B cell (primary cell): Measurements from ENCODE around the gene SLC4A1. TPM values are rescaled to one million over a fixed set of nuclear protein-coding genes. Genes with fewer than 3 reads are reported as not detected.

Experiments
- ATAC-seq: fragments of 200-7000 bp; cut with Tn5 transposase; one replicate; pipeline ENCODE4 v1.10.0; 2021; ENCODE audit warnings: low read depth, mild to moderate bottlenecking, moderate number of reproducible peaks, moderate library complexity
- CTCF ChIA-PET: fragments of 350-600 bp; sonication (Branson Sonifier 250); formaldehyde crosslinking; loops from one replicate; lab custom pipeline; 2021; ENCODE audit warnings: antibody characterized with exemption, inconsistent platforms; lab: Charles Lee
- POLR2A ChIA-PET: fragments of 350-600 bp; sonication (Branson Sonifier 250); formaldehyde crosslinking; loops from one replicate; lab custom pipeline; 2021; ENCODE audit warnings: antibody characterized with exemption; lab: Charles Lee
- DNase-seq: peaks from one replicate; pipeline ENCODE4 v3.0.0; 2013
- H2AFZ ChIP-seq: 2 replicates; pipeline ENCODE4 v1.6.1; 2012; ENCODE audit warnings: mild to moderate bottlenecking, low read depth, low read length; ENCODE audit not compliant: insufficient read depth, poor library complexity, severe bottlenecking
- H3K27ac ChIP-seq, 2 donors: 1 replicate in 1 of 2; 2 replicates in 1 of 2; pipeline ENCODE4 v1.5.1; 2012 to 2013; ENCODE audit warnings: low read length in 2 of 2, mild to moderate bottlenecking in 2 of 2, moderate library complexity in 1 of 2
- H3K27me3 ChIP-seq, 4 experiments: fragments of 200-600 bp in 1 of 4; sonication (generic) in 1 of 4; replicated peaks in 1 of 4; 1 replicate in 2 of 4; 2 replicates in 2 of 4; pipeline versions ENCODE4 v1.6.1 to v1.7.0; 2013 to 2016; ENCODE audit warnings: low read length in 3 of 4, mild to moderate bottlenecking in 2 of 4, mixed read lengths in 1 of 4, moderate library complexity in 1 of 4; ENCODE audit not compliant: insufficient read depth in 4 of 4, control insufficient read depth in 3 of 4; ENCODE audit errors: control extremely low read depth in 1 of 4
- H3K36me3 ChIP-seq, 2 experiments: replicated peaks in 1 of 2; 1 replicate in 1 of 2; 2 replicates in 1 of 2; pipeline versions ENCODE4 v1.6.1 to v1.7.1; 2013; ENCODE audit warnings: low read length in 1 of 2; ENCODE audit not compliant: insufficient read depth in 2 of 2, control insufficient read depth in 1 of 2; ENCODE audit errors: control extremely low read depth in 1 of 2, extremely low read depth in 1 of 2
- H3K4me1 ChIP-seq, 2 donors: fragments of 200-600 bp in 1 of 2; sonication (generic) in 1 of 2; 1 replicate in 1 of 2; 2 replicates in 1 of 2; pipeline versions ENCODE4 v1.5.1 to v1.6.1; 2013 to 2017; ENCODE audit warnings: low read length in 2 of 2; ENCODE audit not compliant: control insufficient read depth in 2 of 2, insufficient read depth in 2 of 2
- H3K4me2 ChIP-seq: replicated peaks from 2 replicates; pipeline ENCODE3; 2012; ENCODE audit warnings: mild to moderate bottlenecking, low read depth, low read length; ENCODE audit not compliant: poor library complexity, severe bottlenecking
- H3K4me3 ChIP-seq, 5 experiments: fragments of 200-600 bp in 1 of 5; sonication (generic) in 1 of 5; 1 replicate in 3 of 5; 2 replicates in 2 of 5; pipeline versions ENCODE4 v1.5.1 to v1.7.0; 2011 to 2016; ENCODE audit warnings: low read length in 4 of 5, mild to moderate bottlenecking in 4 of 5, low read depth in 2 of 5, control low read depth in 1 of 5, moderate library complexity in 1 of 5; ENCODE audit not compliant: insufficient read depth in 1 of 5; ENCODE audit errors: control extremely low read depth in 1 of 5, extremely low read depth in 1 of 5
- H3K79me2 ChIP-seq: fragments of 200-600 bp; sonication (generic); one replicate; pipeline ENCODE4 v1.6.0; 2016; ENCODE audit warnings: low read length; ENCODE audit not compliant: control insufficient read depth, insufficient read depth
- H3K9ac ChIP-seq: fragments of 200-600 bp; sonication (generic); 2 replicates; pipeline ENCODE4 v1.6.1; 2017; ENCODE audit warnings: mild to moderate bottlenecking, low read length, moderate library complexity
- H3K9me3 ChIP-seq, 3 donors: one replicate each; pipeline versions ENCODE4 v1.6.1 to v1.7.1; 2013; ENCODE audit warnings: low read length in 2 of 3; ENCODE audit not compliant: control insufficient read depth in 2 of 3, insufficient read depth in 1 of 3; ENCODE audit errors: control extremely low read depth in 1 of 3
- H4K20me1 ChIP-seq: 2 replicates; pipeline ENCODE4 v1.6.0; 2012; ENCODE audit warnings: mild to moderate bottlenecking, low read length; ENCODE audit not compliant: insufficient read depth, control insufficient read depth, poor library complexity, severe bottlenecking
- H3K27ac Mint-ChIP-seq: one replicate; pipeline ENCODE4 v1.8.0; 2021; ENCODE audit warnings: mixed read lengths
- H3K27me3 Mint-ChIP-seq: one replicate; pipeline ENCODE4 v1.8.0; 2021; ENCODE audit warnings: mixed read lengths
- H3K4me1 Mint-ChIP-seq: one replicate; pipeline ENCODE4 v1.8.0; 2021; ENCODE audit warnings: mixed read lengths
- H3K4me3 Mint-ChIP-seq: one replicate; pipeline ENCODE4 v1.8.0; 2021; ENCODE audit warnings: mixed read lengths
- H3K9me3 Mint-ChIP-seq: one replicate; pipeline ENCODE4 v1.8.0; 2022; ENCODE audit warnings: mixed read lengths; ENCODE audit not compliant: insufficient read depth
- CTCF ChIP-seq: fragments of 200-600 bp; IDR thresholded peaks from one replicate; pipeline ENCODE4 v1.8.0; 2022; ENCODE audit warnings: antibody characterized with exemption, mild to moderate bottlenecking
- EZH2 ChIP-seq: IDR thresholded peaks from 2 replicates; pipeline ENCODE4 v1.6.1; 2012; ENCODE audit warnings: borderline replicate concordance, low read depth, mild to moderate bottlenecking, moderate library complexity, low read length; ENCODE audit not compliant: insufficient read depth, poor library complexity, severe bottlenecking
- WGBS: methylation state at CpG from one replicate; pipeline ENCODE4 v1.1.5; 2013; ENCODE audit warnings: missing lambda C conversion rate; ENCODE audit not compliant: insufficient coverage; 5-methylcytosine and 5-hydroxymethylcytosine counted together
- intact Hi-C: fragments of 100-400 bp; cut with micrococcal nuclease; formaldehyde crosslinking; loops from one replicate; pipeline ENCODE4 v1.10.0; 2022
- polyA plus RNA-seq: library from polyadenylated mRNA; depleted of rRNA; stranded (reverse); fragments of >200 nt; gene quantifications from 2 replicates; pipeline ENCODE4 v1.2.3, GENCODE V29; 2012
- total RNA-seq, 2 donors: library from RNA; stranded (reverse); fragments of 120-200 nt in 1 of 2; gene quantifications; 1 replicate in 1 of 2; 2 replicates in 1 of 2; pipeline versions ENCODE4 v1.2.3 to v1.2.4, GENCODE V29; 2013 to 2022

SLC4A1 gene
- total and polyA plus RNA-seq, 2 donors (not counting 1 experiment from before 2014, with no cell fraction given): 0.22 TPM; not detected in 1

DNA sequence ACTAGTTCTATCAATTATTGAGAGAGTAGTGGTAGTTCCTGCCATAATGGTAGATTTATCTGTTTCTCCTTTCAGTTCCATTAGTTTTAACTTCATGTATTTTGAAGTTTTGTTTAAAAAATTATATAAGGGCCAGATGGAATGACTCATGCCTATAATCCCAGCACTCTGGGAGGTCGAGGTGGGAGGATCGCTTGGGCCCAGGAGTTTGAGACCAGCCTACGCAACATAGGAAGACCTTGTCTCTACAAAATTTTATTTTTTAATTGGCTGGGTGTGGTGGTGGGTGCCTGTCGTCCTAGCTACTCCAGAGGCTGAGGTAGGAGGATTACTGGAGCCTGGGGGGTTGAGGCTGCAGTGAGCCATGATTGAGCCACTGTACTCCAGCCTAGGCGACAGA is 34.4 kb downstream of the SLC4A1 start:
- ATAC-seq (no peak), DNase-seq (no peak)
- POLR2A ChIA-PET: no interaction called here
- H3K27ac ChIP-seq: no peak overlapping the region
- no peaks in the 10 kb centered on the region for H3K9me3 ChIP-seq
- no peaks in the 10 kb centered on the region for H4K20me1 ChIP-seq
- no peaks in the 10 kb centered on the region for H3K4me1 Mint-ChIP-seq
- no peak overlapping the region for H2AFZ ChIP-seq
- no CpG with 5 or more reads among the region's 5 CpGs for WGBS
- H3K36me3 ChIP-seq: no peaks in the 10 kb centered on the region
- H3K4me3 ChIP-seq: no peak overlapping the region
- H3K27ac Mint-ChIP-seq: no peak overlapping the region
- peaks cover 11% of the 10 kb centered on the region for H3K27me3 Mint-ChIP-seq
- H3K27me3 ChIP-seq: no peaks in the 10 kb centered on the region
- no peak overlapping the region for H3K9ac ChIP-seq
- no peaks in the 10 kb centered on the region for H3K79me2 ChIP-seq
- no peak overlapping the region for H3K4me2 ChIP-seq
- H3K4me1 ChIP-seq: no peaks in the 10 kb centered on the region
- CTCF ChIA-PET: no interaction called here
- H3K9me3 Mint-ChIP-seq: no peaks in the 10 kb centered on the region
- TF ChIP-seq CTCF (no peak), EZH2 (no peak)
- intact Hi-C loops: no loop called here
- no peak overlapping the region for H3K4me3 Mint-ChIP-seq

GRCh38 chr17:44232061-44232460 is 35.9 kb downstream of the SLC4A1 start:
- ChIA-PET CTCF (no interaction called here), POLR2A (no interaction called here)
- H3K27me3 ChIP-seq: no peaks in the 10 kb centered on the region
- Mint-ChIP-seq H3K27ac (no peak overlapping the region), H3K4me1 (no peaks in the 10 kb centered on the region), H3K9me3 (no peaks in the 10 kb centered on the region), H3K27me3 (peaks cover 11% of the 10 kb centered on the region), H3K4me3 (no peak overlapping the region)
- no peak overlapping the region for H3K4me3 ChIP-seq
- no peak overlapping the region for H3K27ac ChIP-seq
- TF ChIP-seq CTCF (no peak), EZH2 (no peak)
- intact Hi-C loops: no loop called here
- H2AFZ ChIP-seq: no peak overlapping the region
- H3K79me2 ChIP-seq: no peaks in the 10 kb centered on the region
- H3K9me3 ChIP-seq: no peaks in the 10 kb centered on the region
- H3K4me1 ChIP-seq: no peaks in the 10 kb centered on the region
- DNase-seq (no peak), ATAC-seq (no peak)
- no peak overlapping the region for H3K9ac ChIP-seq
- H4K20me1 ChIP-seq: no peaks in the 10 kb centered on the region
- H3K36me3 ChIP-seq: no peaks in the 10 kb centered on the region
- no peak overlapping the region for H3K4me2 ChIP-seq
- WGBS: 80% methylated on average over 4 of the region's 7 CpGs
